K562 (cell line): Measurements from ENCODE around the gene DNAJA1. TPM values are rescaled to one million over a fixed set of nuclear protein-coding genes. Genes with fewer than 3 reads are reported as not detected.

Experiments used
- ATAC-seq: fragments of 200-7000 bp; cut with Tn5 transposase; 3 replicates; pipeline ENCODE4 v1.9.1; 2020; ENCODE audit warnings: moderate library complexity
- BruUV-seq: library from RNA; stranded (reverse); fragments of 400-500 nt; replicated peaks from 2 replicates; lab custom pipeline; 2021; lab: Mats Ljungman, UMichigan
- CTCF ChIA-PET: fragments of 300-600 bp; formaldehyde crosslinking; extraction: SDS; loops from one replicate; lab custom pipeline; 2021; ENCODE audit warnings: low intra/inter-chr PET ratio; lab: Yijun Ruan, JAX
- POLR2A ChIA-PET: fragments of 300-600, 350-650 bp; sonication (Branson Sonifier 250); formaldehyde crosslinking; extraction: SDS; loops from one replicate; lab custom pipeline; 2021; ENCODE audit warnings: antibody characterized with exemption, inconsistent platforms; lab: Yijun Ruan, JAX
- DNase-seq, 4 experiments: peaks; one replicate each; pipeline versions ENCODE4 v3.0.0 to v3.0.0-alpha.2; 2011 to 2018; ENCODE audit warnings: low spot score in 3 of 4, mixed read lengths in 3 of 4; ENCODE audit errors: extremely low read depth in 1 of 4
- FAIRE-seq: peaks from 2 replicates; lab custom pipeline; 2011; peaks lifted over from hg19 to GRCh38; lab: Jason Lieb, UNC
- H2AFZ ChIP-seq: 2 replicates; pipeline ENCODE4 v1.6.0; 2011; ENCODE audit warnings: low read depth, low read length, control low read depth, inconsistent platforms
- H3K27ac ChIP-seq: fragments of 200-600 bp; 3 replicates; pipeline ENCODE4 v1.8.0; 2011; ENCODE audit warnings: low read depth, mild to moderate bottlenecking, control low read depth, inconsistent platforms, low read length, moderate library complexity, mixed read lengths; ENCODE audit errors: extremely low read depth
- H3K27me3 ChIP-seq, 2 experiments: fragments of 300-600 bp in 1 of 2; 2 replicates in 1 of 2; 3 replicates in 1 of 2; pipeline versions ENCODE4 v1.6.0 to v1.8.0; 2011; ENCODE audit warnings: inconsistent platforms in 2 of 2, low read length in 2 of 2, mild to moderate bottlenecking in 1 of 2, mixed read lengths in 1 of 2, moderate library complexity in 1 of 2; ENCODE audit not compliant: control insufficient read depth in 2 of 2, insufficient read depth in 2 of 2
- H3K36me3 ChIP-seq: fragments of 300-600 bp; 3 replicates; pipeline ENCODE4 v1.8.0; 2011; ENCODE audit warnings: mild to moderate bottlenecking, low read length, inconsistent platforms; ENCODE audit not compliant: control insufficient read depth, insufficient read depth
- H3K4me1 ChIP-seq, 2 experiments: fragments of 200-600 bp in 1 of 2; replicated peaks in 1 of 2; 2 replicates in 1 of 2; 3 replicates in 1 of 2; pipeline versions ENCODE4 v1.5.1 to v1.8.0; 2011; ENCODE audit warnings: inconsistent platforms in 2 of 2, low read length in 2 of 2, mild to moderate bottlenecking in 1 of 2, mixed read lengths in 1 of 2, moderate library complexity in 1 of 2; ENCODE audit not compliant: control insufficient read depth in 2 of 2, insufficient read depth in 2 of 2
- H3K4me2 ChIP-seq: 2 replicates; pipeline ENCODE4 v1.6.1; 2011; ENCODE audit warnings: low read length, control low read depth, inconsistent platforms, mixed read lengths; ENCODE audit not compliant: insufficient read depth
- H3K4me3 ChIP-seq: fragments of 200-600 bp; sonication (generic), shearing (Covaris generic); 2 replicates; pipeline ENCODE4 v1.5.1; 2016; ENCODE audit warnings: control low read depth, inconsistent platforms
- H3K79me2 ChIP-seq: fragments of 200-600 bp; 3 replicates; pipeline ENCODE4 v1.8.0; 2011; ENCODE audit warnings: low read length, inconsistent platforms; ENCODE audit not compliant: control insufficient read depth, insufficient read depth
- H3K9ac ChIP-seq, 2 experiments: 2 replicates each; pipeline versions ENCODE4 v1.6.0 to v1.6.1; 2011; ENCODE audit warnings: low read depth in 2 of 2, low read length in 2 of 2, control low read depth in 1 of 2, inconsistent platforms in 1 of 2, mild to moderate bottlenecking in 1 of 2, mixed read lengths in 1 of 2; ENCODE audit not compliant: insufficient read depth in 1 of 2
- H3K9me1 ChIP-seq: one replicate; pipeline ENCODE4 v1.6.0; 2011; ENCODE audit warnings: inconsistent platforms, mild to moderate bottlenecking, low read length, moderate library complexity; ENCODE audit not compliant: control insufficient read depth, insufficient read depth
- H3K9me3 ChIP-seq: replicated peaks from 2 replicates; pipeline ENCODE4 v1.5.1; 2011; ENCODE audit warnings: low read depth, low read length, inconsistent platforms; ENCODE audit not compliant: control insufficient read depth, insufficient read depth
- H4K20me1 ChIP-seq: replicated peaks from 2 replicates; pipeline ENCODE4 v1.6.1; 2011; ENCODE audit warnings: low read length, inconsistent platforms, mixed read lengths; ENCODE audit not compliant: control insufficient read depth, insufficient read depth
- DPF2 ChIP-seq: fragments of 450-650 bp; IDR thresholded peaks from 2 replicates; pipeline ENCODE4 v1.6.1; 2016
- NCOR1 ChIP-seq: fragments of 450-650 bp; IDR thresholded peaks from 2 replicates; pipeline ENCODE4 v1.6.1; 2016; ENCODE audit warnings: mild to moderate bottlenecking, moderate library complexity
- PTTG1 ChIP-seq: fragments of 450-650 bp; IDR thresholded peaks from 2 replicates; pipeline ENCODE4 v1.6.1; 2016; ENCODE audit warnings: low read depth, mild to moderate bottlenecking, missing genetic modification characterization, missing compliant biosample characterization
- RBM15 ChIP-seq: fragments of 200-400 bp; formaldehyde crosslinking; IDR thresholded peaks from 2 replicates; pipeline ENCODE4 v1.6.1; 2018; ENCODE audit warnings: mild to moderate bottlenecking, low read length, moderate library complexity; ENCODE audit not compliant: insufficient read depth
- SAFB ChIP-seq: fragments of 200-400 bp; formaldehyde crosslinking; IDR thresholded peaks from 2 replicates; pipeline ENCODE4 v1.6.1; 2017; ENCODE audit warnings: low read depth, low read length, borderline replicate concordance
- SETDB1 ChIP-seq: IDR thresholded peaks from one replicate; pipeline ENCODE4 v1.6.1; 2012; ENCODE audit warnings: low read length, control low read depth, inconsistent platforms
- TEAD2 ChIP-seq: fragments of 450-650 bp; IDR thresholded peaks from 2 replicates; pipeline ENCODE4 v1.6.1; 2016; ENCODE audit warnings: missing genetic modification characterization, control low read depth, missing compliant biosample characterization
- ZBTB5 ChIP-seq: fragments of 450-650 bp; IDR thresholded peaks from 2 replicates; pipeline ENCODE4 v1.6.1; 2017; ENCODE audit warnings: antibody characterized with exemption
- ZKSCAN1 ChIP-seq: fragments of 150-350 bp; IDR thresholded peaks from 2 replicates; pipeline ENCODE4 v1.6.1; 2016; ENCODE audit warnings: low read depth, low read length
- ZNF347 ChIP-seq: fragments of 450-650 bp; formaldehyde crosslinking; IDR thresholded peaks from 2 replicates; pipeline ENCODE4 v1.4.0; 2020; ENCODE audit warnings: low read depth, mild to moderate bottlenecking, moderate library complexity
- ZNF695 ChIP-seq: fragments of 450-650 bp; formaldehyde crosslinking; IDR thresholded peaks from 2 replicates; pipeline ENCODE4 v1.4.0; 2020; ENCODE audit warnings: mild to moderate bottlenecking, moderate library complexity
- WGBS: fragments of 100-300 bp; shearing (Covaris generic); methylation state at CpG from one replicate; pipeline ENCODE4 v1.1.6; 2016; ENCODE audit warnings: low coverage, mixed read lengths; ENCODE audit not compliant: insufficient coverage; ENCODE audit errors: missing lambda C conversion rate; 5-methylcytosine and 5-hydroxymethylcytosine counted together
- in situ Hi-C: fragments of 300-500 bp; cut with MboI; formaldehyde crosslinking; loops from 4 replicates; pipeline ENCODE4 v1.15.0; 2018; ENCODE audit warnings: inconsistent platforms, mixed read lengths
- intact Hi-C: fragments of 100-400 bp; cut with micrococcal nuclease; formaldehyde crosslinking; loops from 2 replicates; pipeline ENCODE4 v1.14.2; 2022
- polyA plus RNA-seq, 8 experiments: library from polyadenylated mRNA; depleted of rRNA in 4 of 8; stranded (reverse) in 5 of 8; unstranded in 3 of 8; fragments of >200 nt; fragmentation: Nextera tagmentation in 2 of 8; fragmentation: Illumina TruSeq in 1 of 8; extraction: Ambion mirVana in 2 of 8; extraction: Trizol in 1 of 8; gene quantifications; 2 replicates each; pipeline versions ENCODE4 v1.2.1 to v1.2.3, GENCODE V29; 2011 to 2014; ENCODE audit warnings: inconsistent platforms in 1 of 8, missing spikeins in 1 of 8
- total RNA-seq, 7 experiments: library from RNA; depleted of rRNA in 6 of 7; stranded (reverse); fragments of >200 nt in 6 of 7; fragmentation: Illumina TruSeq in 2 of 7; extraction: Trizol in 2 of 7; gene quantifications; 2 replicates each; pipeline versions ENCODE4 v1.2.1 to v1.2.3, GENCODE V29; 2011 to 2021; ENCODE audit warnings: low replicate concordance in 1 of 7

DNAJA1 gene
- total and polyA plus RNA-seq, 9 of the 15 experiments (the other 6 are each of a cell fraction or from before 2014, with no cell fraction given), result 109 to 359 (median 175) TPM

- H3K4me2 ChIP-seq, result no peak overlapping the region
- POLR2A ChIA-PET, result interaction anchor here (0.6 to 0.8 kb wide), 4 partner anchors 62 to 348 kb away, joined by 3 read pairs; no protein-coding TSS in a partner anchor
- intact Hi-C loops, result no loop called here
These were observed 57.1 kb downstream of the DNAJA1 start for GRCh38 chr9:33082128-33082527.

More at GRCh38 chr9:33082128-33082527, 57.1 kb downstream of the DNAJA1 start:
- Histone ChIP-seq H3K27ac (no peak overlapping the region), H3K27me3 (no peaks in the 10 kb centered on the region), H3K9me1 (no peaks in the 10 kb centered on the region), H4K20me1 (no peaks in the 10 kb centered on the region), H2AFZ (0 out of 2 replicates have a peak overlapping the region, but pooled peaks have one; percentile 14), H3K9ac (no peak overlapping the region), H3K36me3 (no peaks in the 10 kb centered on the region), H3K4me1 (peaks cover 0 to 4% of the 10 kb centered on the region in 2 experiments; a peak in 3 of 5 replicates), H3K4me3 (no peak overlapping the region), H3K79me2 (no peaks in the 10 kb centered on the region), H3K9me3 (no peaks in the 10 kb centered on the region)
- FAIRE-seq (no peak), ATAC-seq (no peak), DNase-seq (no peak)
- in situ Hi-C loops, result loop anchor here (5.0 kb wide), 1 partner anchor 145 kb away; no protein-coding TSS in a partner anchor
- TF ChIP-seq SETDB1 (no peak), TEAD2 (tag) (no peak), ZKSCAN1 (no peak), ZNF695 (no peak), ZBTB5 (no peak), DPF2 (no peak), ZNF347 (CRISPR knock-in tag) (no peak), NCOR1 (no peak), RBM15 (no peak), SAFB (no peak), PTTG1 (tag) (no peak)
- CTCF ChIA-PET, result interaction anchor here (0.6 to 5.1 kb wide), 2 partner anchors 129 to 143 kb away, joined by 3 to 42 read pairs; no protein-coding TSS in a partner anchor
- BruUV-seq, result no TSS peak
- WGBS, result 87% methylated on average over 3 of the region's 5 CpGs
